HG03175 (cell line): ENCODE measurements around the gene SPG11.
"Not testable (repeated sequence)": the region's sequence is repeated elsewhere in the genome, so short reads cannot be mapped to it uniquely, and the experiment has no call there.

Experiments used
- ATAC-seq: cut with Tn5 transposase; IDR thresholded peaks from one replicate; pipeline ENCODE4 v1.9.1; 2021; ENCODE audit warnings: mild to moderate bottlenecking, moderate library complexity; ENCODE audit not compliant: unreplicated experiment

The SPG11 gene

GRCh38 chr15:44663410-44664308, at the start of gene SPG11:
TSS of gene SPG11 (minus strand) at chr15:44663662. CDS start at chr15:44663647, 15 bp downstream.
- ATAC-seq: peak; percentile 76

- ATAC-seq: no peak
Observed at GRCh38 chr15:44712346-44713005, 49.0 kb upstream of the SPG11 start.

- ATAC-seq: peak; percentile 17
Observed at GRCh38 chr15:44711743-44712345, 48.4 kb upstream of the SPG11 start.

- peak; percentile 85 for ATAC-seq
Observed at GRCh38 chr15:44711096-44711742, 47.8 kb upstream of the SPG11 start, which contains the start of the genes B2M and PATL2. TSS of gene B2M (plus strand) at chr15:44711517. CDS start at chr15:44711547, 30 bp downstream. TSS of gene PATL2 (minus strand) at chr15:44711323. CDS start at chr15:44676490, 34,833 bp downstream.

GRCh38 chr15:44710236-44711095, 47.0 kb upstream of the SPG11 start:
- ATAC-seq: no peak

- no peak for ATAC-seq
Observed at GRCh38 chr15:44706946-44707636, 43.6 kb upstream of the SPG11 start.

- ATAC-seq: no peak
Observed at GRCh38 chr15:44706401-44706800, 42.9 kb upstream of the SPG11 start.

- no peak for ATAC-seq
Observed at GRCh38 chr15:44705986-44706385, 42.5 kb upstream of the SPG11 start.

- not testable (repeated sequence) for ATAC-seq
Observed at GRCh38 chr15:44700676-44701075, 37.2 kb upstream of the SPG11 start.

GRCh38 chr15:44698641-44699040, 35.2 kb upstream of the SPG11 start:
- no peak for ATAC-seq

- ATAC-seq: no peak
Observed at GRCh38 chr15:44697014-44697413, 33.6 kb upstream of the SPG11 start.

GRCh38 chr15:44695294-44695693, 31.8 kb upstream of the SPG11 start:
- ATAC-seq: no peak

GRCh38 chr15:44694416-44694815, 31.0 kb upstream of the SPG11 start:
- no peak for ATAC-seq

GRCh38 chr15:44692659-44693058, 29.2 kb upstream of the SPG11 start:
- no peak for ATAC-seq

GRCh38 chr15:44690245-44690644, 26.8 kb upstream of the SPG11 start:
- ATAC-seq: not testable (repeated sequence)

GRCh38 chr15:44689318-44689717, 25.9 kb upstream of the SPG11 start:
- not testable (repeated sequence) for ATAC-seq

- ATAC-seq: not testable (repeated sequence)
Observed at GRCh38 chr15:44682809-44683682, 19.6 kb upstream of the SPG11 start.

GRCh38 chr15:44682211-44682610, 18.7 kb upstream of the SPG11 start:
- ATAC-seq: no peak
